ENCODE results near the gene STAM2. TPM values are rescaled to one million over a fixed set of nuclear protein-coding genes. Genes with fewer than 3 reads are reported as not detected.

The STAM2 gene
- total RNA-seq, 4 donors from 2014 or later, result 19.4 to 29.9 (median 23.9) TPM

- TF ChIP-seq, protein P1, sequence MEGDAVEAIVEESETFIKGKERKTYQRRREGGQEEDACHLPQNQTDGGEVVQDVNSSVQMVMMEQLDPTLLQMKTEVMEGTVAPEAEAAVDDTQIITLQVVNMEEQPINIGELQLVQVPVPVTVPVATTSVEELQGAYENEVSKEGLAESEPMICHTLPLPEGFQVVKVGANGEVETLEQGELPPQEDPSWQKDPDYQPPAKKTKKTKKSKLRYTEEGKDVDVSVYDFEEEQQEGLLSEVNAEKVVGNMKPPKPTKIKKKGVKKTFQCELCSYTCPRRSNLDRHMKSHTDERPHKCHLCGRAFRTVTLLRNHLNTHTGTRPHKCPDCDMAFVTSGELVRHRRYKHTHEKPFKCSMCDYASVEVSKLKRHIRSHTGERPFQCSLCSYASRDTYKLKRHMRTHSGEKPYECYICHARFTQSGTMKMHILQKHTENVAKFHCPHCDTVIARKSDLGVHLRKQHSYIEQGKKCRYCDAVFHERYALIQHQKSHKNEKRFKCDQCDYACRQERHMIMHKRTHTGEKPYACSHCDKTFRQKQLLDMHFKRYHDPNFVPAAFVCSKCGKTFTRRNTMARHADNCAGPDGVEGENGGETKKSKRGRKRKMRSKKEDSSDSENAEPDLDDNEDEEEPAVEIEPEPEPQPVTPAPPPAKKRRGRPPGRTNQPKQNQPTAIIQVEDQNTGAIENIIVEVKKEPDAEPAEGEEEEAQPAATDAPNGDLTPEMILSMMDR (IDR thresholded peaks at IDR 0.05), result no peak
- TF ChIP-seq EP300 (IDR thresholded peaks at IDR 0.05) (no peak), POLR2A (IDR thresholded peaks at IDR 0.05; ENCODE audit: low read depth) (no peak), POLR2AphosphoS5 (IDR thresholded peaks at IDR 0.05) (no peak)
These were observed 100.0 kb downstream of the STAM2 start for GRCh38 chr2:152075461-152076050.

GRCh38 chr2:152072011-152072410, 103.6 kb downstream of the STAM2 start:
- DNase-seq (ENCODE audit: extremely low spot score), result no peak
- H3K36me3 ChIP-seq, result no peaks in the 10 kb centered on the region
- H3K27ac ChIP-seq (replicated peaks in 1 of 4), result no peak overlapping the region
- H3K4me3 ChIP-seq, result no peak overlapping the region
- TF ChIP-seq EP300 (IDR thresholded peaks at IDR 0.05), result no peak
- no peak for TF ChIP-seq POLR2AphosphoS5 (IDR thresholded peaks at IDR 0.05)
- TF ChIP-seq, protein P1 (IDR thresholded peaks at IDR 0.05), result no peak
- TF ChIP-seq POLR2A (IDR thresholded peaks at IDR 0.05; ENCODE audit: low read depth), result no peak
- peaks cover 0 to 7% (median 0%) of the 10 kb centered on the region in 4 donors for H3K4me1 ChIP-seq
- no peaks in the 10 kb centered on the region for H3K9me3 ChIP-seq
- WGBS, result 77% methylated on average over 2 of the region's 2 CpGs
- no peaks in the 10 kb centered on the region for H3K27me3 ChIP-seq
- intact Hi-C loops (cut with DNase I), result no loop called here

More at GRCh38 chr2:152075461-152076050, 100.0 kb downstream of the STAM2 start:
- Histone ChIP-seq H3K4me1 (peaks cover 0 to 7% (median 0%) of the 10 kb centered on the region in 4 donors), H3K27me3 (no peaks in the 10 kb centered on the region), H3K4me3 (no peak overlapping the region), H3K36me3 (no peaks in the 10 kb centered on the region), H3K9me3 (no peaks in the 10 kb centered on the region), H3K27ac (replicated peaks in 1 of 4) (no peak overlapping the region)
- no peak for DNase-seq (ENCODE audit: extremely low spot score)
- WGBS, result 43% methylated on average over 4 of the region's 4 CpGs
- intact Hi-C loops (cut with DNase I), result no loop called here

DNA sequence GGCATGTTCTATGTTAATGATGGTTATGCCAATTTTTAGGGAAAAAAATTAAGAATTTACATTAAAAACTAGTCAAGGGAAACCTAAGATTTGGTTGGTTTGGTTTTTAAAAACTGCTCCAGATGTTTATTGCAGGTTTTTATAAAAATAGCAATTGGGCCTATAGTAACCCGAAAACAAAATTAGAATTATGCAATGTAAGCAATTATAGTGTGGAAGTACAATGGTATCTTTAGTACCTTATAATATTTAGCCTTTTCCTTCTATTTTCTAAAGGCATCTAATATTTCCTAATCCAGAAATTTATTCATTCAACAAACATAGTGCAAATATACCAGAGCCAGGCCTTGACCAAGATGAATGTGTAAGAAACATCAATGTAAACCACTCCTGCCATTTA, 104.0 kb downstream of the STAM2 start:
- intact Hi-C loops (cut with DNase I), result no loop called here
- no peak for DNase-seq (ENCODE audit: extremely low spot score)
- no peaks in the 10 kb centered on the region for H3K36me3 ChIP-seq
- WGBS, result 87% methylated on average over 1 of the region's 1 CpG
- no peaks in the 10 kb centered on the region for H3K9me3 ChIP-seq
- H3K27ac ChIP-seq (replicated peaks in 1 of 4), result no peak overlapping the region
- H3K27me3 ChIP-seq, result no peaks in the 10 kb centered on the region
- peaks cover 0 to 7% (median 0%) of the 10 kb centered on the region in 4 donors for H3K4me1 ChIP-seq
- TF ChIP-seq, protein P1 (IDR thresholded peaks at IDR 0.05), result no peak
- TF ChIP-seq POLR2A (IDR thresholded peaks at IDR 0.05; ENCODE audit: low read depth), result no peak
- TF ChIP-seq EP300 (IDR thresholded peaks at IDR 0.05), result no peak
- no peak for TF ChIP-seq POLR2AphosphoS5 (IDR thresholded peaks at IDR 0.05)
- no peak overlapping the region for H3K4me3 ChIP-seq

GRCh38 chr2:152071092-152071491, 104.5 kb downstream of the STAM2 start:
- intact Hi-C loops (cut with DNase I), result no loop called here
- TF ChIP-seq EP300 (IDR thresholded peaks at IDR 0.05) (no peak), POLR2A (IDR thresholded peaks at IDR 0.05; ENCODE audit: low read depth) (no peak), POLR2AphosphoS5 (IDR thresholded peaks at IDR 0.05) (no peak)
- TF ChIP-seq, protein P1 (IDR thresholded peaks at IDR 0.05), result no peak
- no peak for DNase-seq (ENCODE audit: extremely low spot score)
- Histone ChIP-seq H3K27me3 (no peaks in the 10 kb centered on the region), H3K9me3 (no peaks in the 10 kb centered on the region), H3K36me3 (no peaks in the 10 kb centered on the region), H3K27ac (replicated peaks in 1 of 4) (no peak overlapping the region), H3K4me3 (no peak overlapping the region), H3K4me1 (peaks cover 0 to 7% (median 0%) of the 10 kb centered on the region in 4 donors)
- 59% methylated on average over 1 of the region's 1 CpG for WGBS

DNA sequence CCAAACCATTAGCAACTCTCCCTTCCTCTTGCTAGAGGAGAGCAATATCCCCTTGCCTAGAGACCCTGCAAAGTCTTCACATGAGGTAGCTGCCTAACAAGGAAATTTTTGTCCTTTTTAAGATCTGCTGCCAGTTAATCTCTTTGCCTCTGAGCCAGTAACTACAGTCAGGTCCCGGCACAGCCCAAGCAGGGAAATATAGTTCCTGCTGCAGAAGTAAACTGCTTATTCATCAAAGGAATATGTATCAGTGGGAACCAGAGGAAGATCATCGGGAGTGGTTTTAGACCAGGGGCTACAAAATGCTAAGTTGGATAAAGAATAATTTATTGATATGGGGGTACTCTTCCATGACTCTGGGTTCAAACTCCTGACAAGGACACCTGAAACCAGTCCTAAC, 107.3 kb downstream of the STAM2 start:
- 49% methylated on average over 2 of the region's 2 CpGs for WGBS

More for the DNA sequence above, 107.3 kb downstream of the STAM2 start:
- intact Hi-C loops (cut with DNase I), result no loop called here
- no peak for DNase-seq (ENCODE audit: extremely low spot score)
- H3K27ac ChIP-seq (replicated peaks in 1 of 4), result no peak overlapping the region
- TF ChIP-seq POLR2A (IDR thresholded peaks at IDR 0.05; ENCODE audit: low read depth) (no peak), EP300 (IDR thresholded peaks at IDR 0.05) (no peak), POLR2AphosphoS5 (IDR thresholded peaks at IDR 0.05) (no peak)
- TF ChIP-seq, protein P1 (IDR thresholded peaks at IDR 0.05), result no peak
- H3K9me3 ChIP-seq, result no peaks in the 10 kb centered on the region
- no peaks in the 10 kb centered on the region for H3K36me3 ChIP-seq
- H3K4me1 ChIP-seq, result peaks cover 0 to 10% (median under 1%) of the 10 kb centered on the region in 4 donors
- H3K27me3 ChIP-seq, result no peaks in the 10 kb centered on the region
- H3K4me3 ChIP-seq, result no peak overlapping the region
